Esophagus muscularis mucosa (tissue), 4 donors: ENCODE data around the gene IRX1. TPM values are rescaled to one million over a fixed set of nuclear protein-coding genes. Genes with fewer than 3 reads are reported as not detected.

Experiments used
- DNase-seq: peaks from one replicate; pipeline ENCODE4 v3.0.0-alpha.2; 2017; ENCODE audit errors: extremely low spot score
- H3K27ac ChIP-seq, 4 donors: fragments of 200-600 bp; sonication (generic); replicated peaks in 1 of 4; 1 replicate in 3 of 4; 2 replicates in 1 of 4; pipeline ENCODE4 v1.5.1; 2016 to 2019; ENCODE audit warnings: mild to moderate bottlenecking in 1 of 4
- H3K27me3 ChIP-seq, 4 donors: fragments of 200-600 bp; sonication (generic); one replicate each; pipeline versions ENCODE4 v1.5.1 to v1.6.0; 2016 to 2019
- H3K36me3 ChIP-seq, 4 donors: fragments of 200-600 bp; sonication (generic); one replicate each; pipeline ENCODE4 v1.5.1; 2016 to 2019
- H3K4me1 ChIP-seq, 4 donors: fragments of 200-600 bp; sonication (generic); one replicate each; pipeline ENCODE4 v1.5.1; 2016 to 2019
- H3K4me3 ChIP-seq, 4 donors: fragments of 200-600 bp; sonication (generic); 1 replicate in 2 of 4; 2 replicates in 2 of 4; pipeline ENCODE4 v1.5.1; 2016 to 2019; ENCODE audit warnings: mild to moderate bottlenecking in 4 of 4, moderate library complexity in 1 of 4
- H3K9me3 ChIP-seq, 4 donors: fragments of 200-600 bp; sonication (generic); 1 replicate in 3 of 4; 2 replicates in 1 of 4; pipeline ENCODE4 v1.5.1; 2016 to 2019
- CTCF ChIP-seq, 3 experiments: fragments of 200-600 bp in 2 of 3; fragments of 450-650 bp in 1 of 3; sonication (generic) in 2 of 3; IDR thresholded peaks; one replicate each; pipeline ENCODE4 v1.5.1; 2017 to 2019; ENCODE audit warnings: antibody characterized with exemption in 3 of 3, mild to moderate bottlenecking in 2 of 3, moderate library complexity in 1 of 3
- EP300 ChIP-seq: sonication (generic); formaldehyde crosslinking; IDR thresholded peaks from one replicate; pipeline ENCODE4 v1.6.1; 2017; ENCODE audit warnings: antibody characterized with exemption
- POLR2A ChIP-seq: fragments of 450-650 bp; IDR thresholded peaks from one replicate; pipeline ENCODE4 v1.6.1; 2017; ENCODE audit warnings: antibody characterized with exemption, moderate library complexity, mild to moderate bottlenecking, low read depth
- POLR2AphosphoS5 ChIP-seq, 2 donors: sonication (generic); formaldehyde crosslinking; IDR thresholded peaks; one replicate each; pipeline ENCODE4 v1.6.1; 2017; ENCODE audit warnings: antibody characterized with exemption in 2 of 2
- WGBS: methylation state at CpG from one replicate; pipeline ENCODE4 v1.1.5; 2018; 5-methylcytosine and 5-hydroxymethylcytosine counted together
- intact Hi-C: fragments of 100-400 bp; cut with DNase I; formaldehyde crosslinking; loops from one replicate; pipeline ENCODE4 v1.15.1; 2023
- total RNA-seq, 4 donors: library from RNA; depleted of rRNA; stranded (reverse); fragments of >200 nt; gene quantifications; one replicate each; pipeline versions ENCODE4 v1.1.0 to v1.2.1, GENCODE V29; 2016

The IRX1 gene
- total RNA-seq, 4 donors from 2014 or later, result 0.17 TPM; not detected in 3

DNA sequence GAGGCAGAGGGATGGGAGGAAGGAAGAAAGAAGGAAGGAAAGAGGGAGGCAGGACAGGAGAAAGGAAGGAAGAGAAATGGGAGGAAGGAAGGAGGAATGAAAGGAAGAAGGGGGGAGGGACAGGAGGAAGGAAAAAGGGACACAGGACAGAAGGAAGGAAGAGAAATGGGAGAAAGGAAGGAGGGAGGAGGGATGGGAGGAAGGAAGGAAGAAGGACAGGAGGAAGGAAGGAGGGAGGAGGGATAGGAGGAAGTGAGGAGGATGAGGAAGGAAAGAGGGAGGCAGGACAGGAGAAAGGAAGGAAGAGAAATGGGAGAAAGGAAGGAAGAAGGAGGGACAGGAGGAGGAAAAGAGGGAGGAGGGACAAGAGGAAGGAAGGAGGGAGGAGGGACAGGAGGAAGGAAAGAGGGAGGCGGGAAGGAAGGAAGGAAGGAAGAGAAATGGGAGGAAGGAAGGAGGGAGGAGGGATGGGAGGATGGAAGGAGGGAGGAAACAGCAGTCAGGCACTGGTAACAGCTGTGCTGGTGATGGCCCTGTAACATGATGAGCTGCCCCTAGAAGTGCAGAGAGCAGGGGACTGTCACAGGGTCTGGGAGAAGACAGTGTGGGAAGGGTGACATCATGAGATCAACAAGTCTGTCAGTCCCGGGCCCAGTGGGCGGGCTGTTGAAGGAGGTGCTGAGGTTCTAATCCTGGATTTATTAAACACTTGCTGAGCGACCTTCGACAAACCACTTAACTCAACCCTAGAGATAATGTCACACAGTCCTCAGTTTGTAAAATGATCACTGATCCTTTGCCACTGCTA, 10.7 kb upstream of the IRX1 start:
- no peak for DNase-seq
- no peak overlapping the region for H3K4me3 ChIP-seq
- intact Hi-C loops, result no loop called here
- H3K27ac ChIP-seq, result no peak overlapping the region
- peaks cover 0 to 76% (median 2%) of the 10 kb centered on the region in 4 donors for H3K27me3 ChIP-seq
- H3K9me3 ChIP-seq, result no peaks in the 10 kb centered on the region
- WGBS, result 51% methylated on average over 5 of the region's 5 CpGs
- no peak for TF ChIP-seq CTCF (IDR thresholded peaks at IDR 0.05)
- no peak for TF ChIP-seq POLR2A
- TF ChIP-seq EP300, result no peak
- TF ChIP-seq POLR2AphosphoS5 (IDR thresholded peaks at IDR 0.05), result no peak
- H3K36me3 ChIP-seq, result no peaks in the 10 kb centered on the region
- H3K4me1 ChIP-seq, result no peaks in the 10 kb centered on the region

DNA sequence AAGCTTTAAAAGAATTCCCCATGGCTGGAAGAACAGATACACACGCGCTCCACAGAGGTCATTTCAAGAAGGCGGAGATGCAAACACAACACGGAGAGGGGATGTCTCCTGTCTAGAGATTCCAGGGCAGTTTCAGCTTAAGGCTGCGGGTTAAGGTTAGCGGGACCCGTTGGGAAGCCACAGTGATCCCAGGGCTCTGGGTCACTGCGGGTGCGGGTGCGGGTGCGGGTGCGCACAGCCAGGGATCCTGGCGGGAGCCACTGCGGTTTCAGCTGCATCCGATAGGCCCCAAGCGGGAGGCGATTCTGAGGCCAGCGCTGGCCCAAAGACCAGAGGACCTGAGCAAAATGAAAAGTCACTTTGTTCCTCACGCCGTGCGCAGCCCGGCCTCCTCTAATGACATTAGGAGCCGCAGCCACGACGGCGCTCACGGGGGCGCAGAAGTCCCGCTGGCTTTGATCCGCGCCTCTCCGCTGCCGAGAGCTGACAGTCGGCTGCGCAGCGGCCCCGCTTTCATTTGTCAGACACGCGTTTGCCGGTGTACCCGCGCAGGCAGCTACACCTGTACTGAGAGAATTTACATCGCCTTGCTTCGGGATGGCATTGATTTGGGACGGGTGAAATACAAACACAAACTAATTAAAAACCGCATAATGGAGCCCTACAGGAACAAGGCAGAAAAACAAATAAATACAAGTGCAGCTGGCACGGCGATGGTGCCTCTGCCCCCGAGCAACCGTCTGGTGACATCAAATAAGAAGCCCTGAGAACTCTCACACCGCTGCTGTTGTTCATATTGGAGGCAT, 5.3 kb upstream of the IRX1 start:
- intact Hi-C loops, result no loop called here
- no peak for DNase-seq
- H3K4me3 ChIP-seq, result peak overlapping the region in 1 of 4 donors; percentile 10
- 4% methylated on average over 33 of the region's 51 CpGs for WGBS
- no peak overlapping the region for H3K27ac ChIP-seq
- no peaks in the 10 kb centered on the region for H3K9me3 ChIP-seq
- H3K27me3 ChIP-seq, result peaks cover 0 to 99% (median 38%) of the 10 kb centered on the region in 4 donors
- peaks cover 14 to 40% (median 29%) of the 10 kb centered on the region in 4 donors for H3K4me1 ChIP-seq
- TF ChIP-seq EP300 (no peak), POLR2AphosphoS5 (IDR thresholded peaks at IDR 0.05) (no peak), CTCF (IDR thresholded peaks at IDR 0.05) (no peak), POLR2A (no peak)
- H3K36me3 ChIP-seq, result no peaks in the 10 kb centered on the region

GRCh38 chr5:3590967-3591900, 4.4 kb upstream of the IRX1 start:
- Histone ChIP-seq H3K27ac (no peak overlapping the region), H3K9me3 (no peaks in the 10 kb centered on the region), H3K4me1 (peaks cover 14 to 49% (median 36%) of the 10 kb centered on the region in 4 donors), H3K36me3 (no peaks in the 10 kb centered on the region), H3K4me3 (peak overlapping the region in 2 of 4 donors; percentile 10 to 12), H3K27me3 (peaks cover 0 to 100% (median 42%) of the 10 kb centered on the region in 4 donors)
- no peak for TF ChIP-seq POLR2A
- no peak for TF ChIP-seq POLR2AphosphoS5 (IDR thresholded peaks at IDR 0.05)
- TF ChIP-seq CTCF (IDR thresholded peaks at IDR 0.05), result no peak
- TF ChIP-seq EP300, result no peak
- intact Hi-C loops, result no loop called here
- under 1% methylated on average over 36 of the region's 79 CpGs for WGBS
- no peak for DNase-seq

GRCh38 chr5:3592298-3592697, 3.3 kb upstream of the IRX1 start:
- WGBS, result 4% methylated on average over 5 of the region's 22 CpGs
- intact Hi-C loops, result no loop called here
- Histone ChIP-seq H3K27me3 (peaks cover 0 to 100% (median 52%) of the 10 kb centered on the region in 4 donors), H3K36me3 (no peaks in the 10 kb centered on the region), H3K4me1 (peaks cover 14 to 60% (median 40%) of the 10 kb centered on the region in 4 donors), H3K27ac (no peak overlapping the region), H3K9me3 (no peaks in the 10 kb centered on the region), H3K4me3 (no peak overlapping the region)
- TF ChIP-seq EP300 (no peak), CTCF (IDR thresholded peaks at IDR 0.05) (no peak), POLR2A (no peak), POLR2AphosphoS5 (IDR thresholded peaks at IDR 0.05) (no peak)
- DNase-seq, result no peak
